Smooth muscle cell (in vitro differentiated cells): Measurements from ENCODE around the gene KRT86. TPM values are rescaled to one million over a fixed set of nuclear protein-coding genes. Genes with fewer than 3 reads are reported as not detected.
"Not testable (repeated sequence)": the region's sequence is repeated elsewhere in the genome, so short reads cannot be mapped to it uniquely, and the experiment has no call there.

Source experiments
- DNase-seq: peaks from one replicate; lab custom pipeline; 2025; ENCODE audit not compliant: unreplicated experiment; lab: John Stamatoyannopoulos, UW
- H2AFZ ChIP-seq: fragments of 200-600 bp; sonication (generic); 2 replicates; pipeline ENCODE4 v1.6.0; 2016; ENCODE audit warnings: antibody characterized with exemption, low read depth, mild to moderate bottlenecking
- H3F3A ChIP-seq: fragments of 200-600 bp; sonication (generic); 2 replicates; pipeline ENCODE4 v1.6.0; 2017; ENCODE audit warnings: antibody characterized with exemption, low read depth
- H3K27ac ChIP-seq: fragments of 200-600 bp; sonication (generic); 2 replicates; pipeline ENCODE4 v1.5.1; 2016; ENCODE audit warnings: low read depth, mild to moderate bottlenecking
- H3K27me3 ChIP-seq: fragments of 200-600 bp; sonication (generic); 2 replicates; pipeline ENCODE4 v1.6.1; 2016; ENCODE audit warnings: low read depth, mild to moderate bottlenecking
- H3K36me3 ChIP-seq: fragments of 200-600 bp; sonication (generic); 2 replicates; pipeline ENCODE4 v1.5.1; 2016; ENCODE audit warnings: low read depth
- H3K4me1 ChIP-seq: fragments of 200-600 bp; sonication (generic); 2 replicates; pipeline ENCODE4 v1.5.1; 2016; ENCODE audit warnings: low read depth
- H3K4me2 ChIP-seq: fragments of 200-600 bp; sonication (generic); 2 replicates; pipeline ENCODE4 v1.6.0; 2016; ENCODE audit warnings: mild to moderate bottlenecking
- H3K4me3 ChIP-seq: fragments of 200-600 bp; sonication (generic); 2 replicates; pipeline ENCODE4 v1.5.1; 2016; ENCODE audit warnings: mild to moderate bottlenecking
- H3K79me2 ChIP-seq: fragments of 200-600 bp; sonication (generic); 2 replicates; pipeline ENCODE4 v1.6.0; 2016; ENCODE audit warnings: low read depth, mild to moderate bottlenecking
- H3K9ac ChIP-seq: fragments of 200-600 bp; sonication (generic); 2 replicates; pipeline ENCODE4 v1.6.0; 2016; ENCODE audit warnings: low read depth
- H3K9me3 ChIP-seq: fragments of 200-600 bp; sonication (generic); replicated peaks from 2 replicates; pipeline ENCODE4 v1.5.1; 2016; ENCODE audit warnings: low read depth
- H4K20me1 ChIP-seq: fragments of 200-600 bp; sonication (generic); 2 replicates; pipeline ENCODE4 v1.6.0; 2016; ENCODE audit warnings: low read depth
- WGBS: methylation state at CpG from one replicate; pipeline ENCODE4 v1.1.7; 2016; ENCODE audit warnings: low lambda C conversion rate; 5-methylcytosine and 5-hydroxymethylcytosine counted together
- polyA plus RNA-seq: library from polyadenylated mRNA; unstranded; fragments of >200 nt; fragmentation: Nextera tagmentation; extraction: Ambion mirVana; gene quantifications from 2 replicates; pipeline ENCODE4 v1.2.1, GENCODE V29; 2016
- total RNA-seq: library from RNA; depleted of rRNA; stranded (reverse); fragments of >200 nt; gene quantifications from 2 replicates; pipeline ENCODE4 v1.2.3, GENCODE V29; 2014
- TF ChIP-seq, protein P1 (sequence below): fragments of 200-600 bp; sonication (generic); IDR thresholded peaks from 2 replicates; pipeline ENCODE4 v1.5.1; 2017; ENCODE audit warnings: borderline replicate concordance, mild to moderate bottlenecking, antibody characterized with exemption; ENCODE audit not compliant: insufficient read depth, poor library complexity, severe bottlenecking

The KRT86 gene
- total and polyA plus RNA-seq, 2 experiments from 2014 or later = not detected

DNA sequence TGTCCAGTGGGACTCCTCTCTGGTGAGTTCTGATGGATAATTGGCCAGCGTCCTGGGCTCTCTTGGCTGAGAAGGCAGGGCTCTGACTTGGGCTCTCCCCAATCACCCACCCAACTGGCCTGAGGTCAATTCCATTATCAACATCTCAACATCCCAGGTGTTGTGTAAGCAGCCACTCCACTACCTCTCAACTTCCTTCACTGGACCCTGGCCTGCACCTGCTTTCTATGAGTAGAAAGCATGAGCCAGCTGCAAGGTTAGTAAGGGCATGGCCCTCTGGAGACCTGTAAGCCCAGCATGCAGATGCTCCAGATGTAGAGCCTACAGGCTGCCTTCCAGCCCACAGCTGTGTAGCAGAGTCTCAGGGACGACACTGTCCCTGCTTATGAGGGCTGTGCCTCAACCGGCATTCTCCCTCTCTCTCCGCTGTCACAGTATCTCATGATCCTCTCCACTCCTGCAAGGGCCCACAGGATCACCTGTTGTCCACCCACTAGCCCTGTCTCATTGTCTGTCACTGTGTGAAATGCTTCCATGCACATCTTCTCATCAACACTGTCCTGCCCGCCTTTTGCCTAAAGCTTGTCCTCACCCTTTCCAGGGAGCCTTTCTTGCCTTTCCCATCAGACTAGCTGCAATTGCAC, 22.2 kb downstream of the KRT86 start:
- DNase-seq = no peak
- H3K27me3 ChIP-seq = peaks cover 81% of the 10 kb centered on the region
- H4K20me1 ChIP-seq = no peaks in the 10 kb centered on the region
- no peak overlapping the region for H3K4me2 ChIP-seq
- H3K36me3 ChIP-seq = no peaks in the 10 kb centered on the region
- H3K4me1 ChIP-seq = no peaks in the 10 kb centered on the region
- TF ChIP-seq, protein P1, sequence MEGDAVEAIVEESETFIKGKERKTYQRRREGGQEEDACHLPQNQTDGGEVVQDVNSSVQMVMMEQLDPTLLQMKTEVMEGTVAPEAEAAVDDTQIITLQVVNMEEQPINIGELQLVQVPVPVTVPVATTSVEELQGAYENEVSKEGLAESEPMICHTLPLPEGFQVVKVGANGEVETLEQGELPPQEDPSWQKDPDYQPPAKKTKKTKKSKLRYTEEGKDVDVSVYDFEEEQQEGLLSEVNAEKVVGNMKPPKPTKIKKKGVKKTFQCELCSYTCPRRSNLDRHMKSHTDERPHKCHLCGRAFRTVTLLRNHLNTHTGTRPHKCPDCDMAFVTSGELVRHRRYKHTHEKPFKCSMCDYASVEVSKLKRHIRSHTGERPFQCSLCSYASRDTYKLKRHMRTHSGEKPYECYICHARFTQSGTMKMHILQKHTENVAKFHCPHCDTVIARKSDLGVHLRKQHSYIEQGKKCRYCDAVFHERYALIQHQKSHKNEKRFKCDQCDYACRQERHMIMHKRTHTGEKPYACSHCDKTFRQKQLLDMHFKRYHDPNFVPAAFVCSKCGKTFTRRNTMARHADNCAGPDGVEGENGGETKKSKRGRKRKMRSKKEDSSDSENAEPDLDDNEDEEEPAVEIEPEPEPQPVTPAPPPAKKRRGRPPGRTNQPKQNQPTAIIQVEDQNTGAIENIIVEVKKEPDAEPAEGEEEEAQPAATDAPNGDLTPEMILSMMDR = no peak
- H3K79me2 ChIP-seq = no peaks in the 10 kb centered on the region
- H3K9me3 ChIP-seq = no peaks in the 10 kb centered on the region
- no peak overlapping the region for H3K9ac ChIP-seq
- WGBS = 80% methylated on average over 5 of the region's 5 CpGs
- H3F3A ChIP-seq = no peaks in the 10 kb centered on the region
- no peak overlapping the region for H2AFZ ChIP-seq
- no peak overlapping the region for H3K27ac ChIP-seq
- no peak overlapping the region for H3K4me3 ChIP-seq

DNA sequence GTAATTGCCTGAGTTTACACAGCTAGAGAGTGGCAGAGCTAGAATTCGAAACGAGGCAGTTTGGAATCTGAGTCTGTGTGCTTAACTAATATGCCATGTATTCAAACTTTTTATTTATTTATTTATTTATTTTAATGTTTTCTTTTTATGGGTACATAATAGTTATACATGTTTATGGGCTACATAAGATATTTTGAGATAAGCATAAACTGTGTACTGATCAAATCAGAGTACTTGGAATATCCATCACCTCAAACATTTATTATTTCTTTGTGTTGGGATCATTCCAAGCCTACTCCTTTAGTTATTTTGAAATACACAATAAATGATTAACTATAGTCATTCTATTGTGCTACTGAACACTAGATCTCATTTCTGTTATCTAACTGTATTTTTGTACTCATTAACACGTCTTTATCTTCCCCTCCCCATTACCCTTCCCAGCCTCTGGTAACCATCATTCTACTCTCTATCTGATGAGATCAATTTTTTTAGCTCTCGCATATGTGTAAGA, 24.3 kb downstream of the KRT86 start:
- Histone ChIP-seq H3K9ac (no peak overlapping the region), H2AFZ (no peak overlapping the region), H3K36me3 (no peaks in the 10 kb centered on the region), H3K4me2 (no peak overlapping the region), H3K79me2 (no peaks in the 10 kb centered on the region), H3F3A (no peaks in the 10 kb centered on the region), H4K20me1 (no peaks in the 10 kb centered on the region), H3K27ac (no peak overlapping the region), H3K4me3 (no peak overlapping the region), H3K27me3 (peaks cover 62% of the 10 kb centered on the region), H3K9me3 (no peaks in the 10 kb centered on the region), H3K4me1 (no peaks in the 10 kb centered on the region)
- TF ChIP-seq, protein P1 = no peak
- DNase-seq = no peak
- WGBS = 74% methylated on average over 4 of the region's 4 CpGs

DNA sequence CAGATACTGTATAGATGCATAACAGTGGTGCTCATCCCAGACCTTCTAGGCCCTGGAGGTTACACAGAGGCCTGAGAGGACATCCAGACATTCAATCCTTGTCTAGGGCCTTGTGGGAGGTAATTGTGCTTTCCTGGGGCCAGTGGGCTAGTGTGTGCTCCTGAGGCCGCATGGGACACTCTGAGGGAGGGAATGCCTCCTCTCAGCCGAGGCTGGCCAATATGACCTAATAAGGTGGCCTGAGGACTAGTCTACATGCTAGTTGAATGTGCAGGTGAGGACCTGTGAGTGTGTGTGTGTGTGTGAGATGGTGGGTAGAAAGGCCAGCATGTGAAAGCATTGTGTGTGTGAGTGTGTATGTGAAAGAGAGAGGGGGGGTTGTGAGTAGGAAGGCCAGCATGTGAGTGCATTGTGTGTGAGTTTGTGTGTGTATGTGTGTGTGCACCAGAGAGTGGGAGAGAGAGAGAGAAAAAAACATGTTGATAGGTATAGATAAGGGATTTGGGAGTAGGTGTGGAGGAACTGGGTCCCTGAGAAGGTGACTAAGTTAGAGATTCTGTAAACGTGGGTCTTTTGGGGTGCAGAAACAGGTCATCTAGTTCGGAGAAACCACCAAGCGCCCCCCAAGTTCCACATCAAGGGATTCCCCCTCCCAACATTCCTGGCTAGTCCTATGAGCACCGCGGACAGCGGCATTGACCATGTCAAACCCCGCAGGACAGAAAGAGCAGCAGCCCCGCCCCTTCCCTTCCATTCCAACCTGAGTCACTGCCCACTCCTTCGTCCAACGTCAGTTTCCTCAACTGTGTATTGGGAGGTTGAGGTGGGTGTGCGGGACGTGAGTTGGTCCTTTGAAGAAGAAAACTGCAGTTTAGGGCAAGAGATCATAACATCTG, 26.6 kb downstream of the KRT86 start:
- no peak overlapping the region for H2AFZ ChIP-seq
- no peaks in the 10 kb centered on the region for H4K20me1 ChIP-seq
- H3K4me3 ChIP-seq = no peak overlapping the region
- no peaks in the 10 kb centered on the region for H3K4me1 ChIP-seq
- peaks cover 46% of the 10 kb centered on the region for H3K27me3 ChIP-seq
- H3K36me3 ChIP-seq = no peaks in the 10 kb centered on the region
- DNase-seq = no peak
- no peak overlapping the region for H3K9ac ChIP-seq
- no peaks in the 10 kb centered on the region for H3K79me2 ChIP-seq
- H3K9me3 ChIP-seq = no peaks in the 10 kb centered on the region
- H3K4me2 ChIP-seq = no peak overlapping the region
- TF ChIP-seq, protein P1 = no peak
- no peak overlapping the region for H3K27ac ChIP-seq
- H3F3A ChIP-seq = no peaks in the 10 kb centered on the region
- WGBS = 46% methylated on average over 14 of the region's 14 CpGs

DNA sequence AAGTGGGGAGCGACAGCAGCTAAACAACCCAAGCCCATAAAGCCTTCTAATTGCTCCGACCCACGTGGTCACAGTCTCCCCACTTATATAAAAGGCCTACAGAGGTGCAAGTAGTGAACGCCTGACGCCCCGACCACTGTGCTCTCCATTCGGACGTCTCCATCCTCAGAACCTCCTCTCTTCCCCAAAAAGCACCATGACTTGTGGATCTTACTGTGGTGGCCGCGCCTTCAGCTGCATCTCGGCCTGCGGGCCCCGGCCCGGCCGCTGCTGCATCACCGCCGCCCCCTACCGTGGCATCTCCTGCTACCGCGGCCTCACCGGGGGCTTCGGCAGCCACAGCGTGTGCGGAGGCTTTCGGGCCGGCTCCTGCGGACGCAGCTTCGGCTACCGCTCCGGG, 27.3 kb downstream of the KRT86 start:
- H3K79me2 ChIP-seq, H3K27ac ChIP-seq, H3F3A ChIP-seq, H2AFZ ChIP-seq, H3K9ac ChIP-seq, H3K36me3 ChIP-seq, H4K20me1 ChIP-seq, H3K9me3 ChIP-seq, H3K4me3 ChIP-seq, H3K4me2 ChIP-seq, DNase-seq, H3K4me1 ChIP-seq: not testable (repeated sequence)
- H3K27me3 ChIP-seq = peaks cover 45% of the 10 kb centered on the region
- WGBS = 86% methylated on average over 26 of the region's 31 CpGs

DNA sequence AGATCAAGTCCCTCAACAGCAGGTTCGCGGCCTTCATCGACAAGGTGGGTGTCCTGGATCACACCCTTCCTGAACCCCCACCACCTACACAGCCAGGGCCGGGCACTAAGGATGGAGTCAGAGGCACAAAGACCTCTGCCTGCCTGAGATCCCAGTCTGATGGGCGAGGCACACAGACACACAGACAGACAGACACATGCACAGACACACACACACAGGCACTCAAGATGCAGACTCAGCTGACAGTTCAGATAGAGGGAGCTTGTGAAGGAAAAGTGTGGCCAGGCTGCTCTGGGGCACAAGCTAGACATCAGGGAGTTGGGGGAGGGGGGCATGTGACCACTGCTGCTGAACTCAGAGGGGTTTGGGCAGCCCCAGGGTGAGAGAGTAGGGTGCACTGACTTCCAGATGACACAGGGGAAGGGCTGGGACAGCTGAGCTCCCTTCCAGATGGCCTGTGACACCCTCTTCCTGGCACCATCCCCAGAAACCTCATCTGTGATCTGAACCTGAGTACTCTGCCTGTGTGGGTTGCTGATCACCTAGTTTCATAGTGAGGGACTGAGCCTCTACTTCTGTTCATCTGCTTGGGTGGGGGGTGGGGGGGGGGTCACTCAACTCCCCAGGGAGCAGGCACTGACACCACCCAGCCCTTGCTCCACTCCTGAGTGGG, 27.9 kb downstream of the KRT86 start:
- H3K4me3 ChIP-seq, H3K36me3 ChIP-seq, DNase-seq, H3K79me2 ChIP-seq, H3K9me3 ChIP-seq, H3K27ac ChIP-seq, H4K20me1 ChIP-seq, H3K4me1 ChIP-seq, H3K9ac ChIP-seq, H3K4me2 ChIP-seq, H3F3A ChIP-seq, H2AFZ ChIP-seq: not testable (repeated sequence)
- no CpG with 5 or more reads among the region's 5 CpGs for WGBS
- H3K27me3 ChIP-seq = peaks cover 45% of the 10 kb centered on the region
